GM19328 (cell line): Measurements from ENCODE around the gene NDE1.
"Not testable (repeated sequence)": the region's sequence is repeated elsewhere in the genome, so short reads cannot be mapped to it uniquely, and the experiment has no call there.

Experiments used
- ATAC-seq: cut with Tn5 transposase; IDR thresholded peaks from one replicate; pipeline ENCODE4 v1.9.1; 2021; ENCODE audit warnings: mild to moderate bottlenecking, moderate library complexity; ENCODE audit not compliant: unreplicated experiment

Gene NDE1

GRCh38 chr16:15649727-15650018 lies 372 bp upstream of the NDE1 start:
- no peak for ATAC-seq

GRCh38 chr16:15650698-15651171 lies 690 bp downstream of the NDE1 start:
- no peak for ATAC-seq

GRCh38 chr16:15652293-15653001 lies 2.4 kb downstream of the NDE1 start:
- ATAC-seq: no peak

- no peak for ATAC-seq
Observed at GRCh38 chr16:15653227-15653626, 3.2 kb downstream of the NDE1 start.

- no peak for ATAC-seq
Observed at GRCh38 chr16:15654591-15654990, 4.5 kb downstream of the NDE1 start.

- ATAC-seq: not testable (repeated sequence)
Observed at GRCh38 chr16:15655561-15655960, 5.5 kb downstream of the NDE1 start.

- no peak for ATAC-seq
Observed at GRCh38 chr16:15658149-15658548, 8.1 kb downstream of the NDE1 start.

- no peak for ATAC-seq
Observed at GRCh38 chr16:15658556-15658955, 8.5 kb downstream of the NDE1 start.

GRCh38 chr16:15660203-15660601 lies 10.2 kb downstream of the NDE1 start:
- ATAC-seq: no peak

- no peak for ATAC-seq
Observed at GRCh38 chr16:15665107-15665506, 15.1 kb downstream of the NDE1 start.

GRCh38 chr16:15667091-15667742 lies 17.2 kb downstream of the NDE1 start:
- ATAC-seq: no peak

GRCh38 chr16:15671530-15672117 lies 21.6 kb downstream of the NDE1 start:
- ATAC-seq: no peak

GRCh38 chr16:15672127-15672513 lies 22.1 kb downstream of the NDE1 start:
- ATAC-seq: not testable (repeated sequence)

GRCh38 chr16:15672514-15673167 lies 22.6 kb downstream of the NDE1 start:
- ATAC-seq: no peak

GRCh38 chr16:15674571-15674970 lies 24.5 kb downstream of the NDE1 start:
- no peak for ATAC-seq

- ATAC-seq: no peak
Observed at GRCh38 chr16:15676506-15676905, 26.5 kb downstream of the NDE1 start.

GRCh38 chr16:15677447-15677846 lies 27.4 kb downstream of the NDE1 start:
- no peak for ATAC-seq

GRCh38 chr16:15682105-15682570 lies 32.1 kb downstream of the NDE1 start:
- no peak for ATAC-seq

- no peak for ATAC-seq
Observed at GRCh38 chr16:15686287-15686686, 36.2 kb downstream of the NDE1 start.

- no peak for ATAC-seq
Observed at GRCh38 chr16:15689290-15689689, 39.2 kb downstream of the NDE1 start.

GRCh38 chr16:15690296-15690695 lies 40.3 kb downstream of the NDE1 start:
- no peak for ATAC-seq

- no peak for ATAC-seq
Observed at GRCh38 chr16:15691046-15691445, 41.0 kb downstream of the NDE1 start.
